Eye (tissue), 1 donor: ENCODE measurements around the gene SRD5A1.

Source experiments
- DNase-seq: peaks from one replicate; pipeline ENCODE4 v3.0.0-alpha.2; 2015

Gene SRD5A1

GRCh38 chr5:6715271-6715670 lies 82.0 kb downstream of the SRD5A1 start:
- no peak for DNase-seq

- no peak for DNase-seq
Observed at GRCh38 chr5:6715758-6716628, 82.8 kb downstream of the SRD5A1 start.

GRCh38 chr5:6716629-6717149 lies 83.4 kb downstream of the SRD5A1 start:
- DNase-seq, result no peak

- DNase-seq, result no peak
Observed at GRCh38 chr5:6717247-6717646, 84.0 kb downstream of the SRD5A1 start.

GRCh38 chr5:6717687-6718086 lies 84.4 kb downstream of the SRD5A1 start:
- no peak for DNase-seq

GRCh38 chr5:6718161-6718681 lies 85.0 kb downstream of the SRD5A1 start:
- no peak for DNase-seq

GRCh38 chr5:6718718-6719117 lies 85.5 kb downstream of the SRD5A1 start:
- DNase-seq, result no peak

GRCh38 chr5:6719417-6719816 lies 86.2 kb downstream of the SRD5A1 start:
- no peak for DNase-seq

- DNase-seq, result no peak
Observed at GRCh38 chr5:6719896-6720560, 86.8 kb downstream of the SRD5A1 start.

GRCh38 chr5:6720561-6720921 lies 87.3 kb downstream of the SRD5A1 start:
- DNase-seq, result no peak

- DNase-seq, result no peak
Observed at GRCh38 chr5:6721442-6721841, 88.2 kb downstream of the SRD5A1 start.

- DNase-seq, result no peak
Observed at GRCh38 chr5:6722015-6722414, 88.8 kb downstream of the SRD5A1 start.

GRCh38 chr5:6723122-6723815 lies 90.0 kb downstream of the SRD5A1 start:
- DNase-seq, result no peak

GRCh38 chr5:6723816-6724300 lies 90.6 kb downstream of the SRD5A1 start:
- no peak for DNase-seq
